Body of pancreas (tissue), 4 donors: Measurements from ENCODE around the gene RFWD3. TPM values are rescaled to one million over a fixed set of nuclear protein-coding genes. Genes with fewer than 3 reads are reported as not detected.

Experiments used
- ATAC-seq: fragments of 150-250 bp; one replicate; pipeline ENCODE4 v1.9.1; 2016
- DNase-seq, 4 donors: peaks; one replicate each; pipeline ENCODE4 v3.0.0-alpha.2; 2019
- H3K27ac ChIP-seq, 4 donors: fragments of 200-600 bp; sonication (generic); 1 replicate in 3 of 4; 2 replicates in 1 of 4; pipeline versions ENCODE4 v1.5.1 to v1.6.1; 2016 to 2019; ENCODE audit warnings: mild to moderate bottlenecking in 1 of 4, mixed read lengths in 1 of 4, moderate library complexity in 1 of 4
- H3K27me3 ChIP-seq, 2 donors: fragments of 200-600 bp; sonication (generic); one replicate each; pipeline ENCODE4 v1.6.0; 2016; ENCODE audit warnings: mild to moderate bottlenecking in 1 of 2
- H3K36me3 ChIP-seq, 2 donors: fragments of 200-600 bp; sonication (generic); replicated peaks in 1 of 2; 2 replicates each; pipeline ENCODE4 v1.5.1; 2016; ENCODE audit warnings: low read depth in 2 of 2; ENCODE audit not compliant: insufficient read depth in 1 of 2
- H3K4me1 ChIP-seq: fragments of 200-600 bp; sonication (generic); one replicate; pipeline ENCODE4 v1.6.0; 2016
- H3K4me3 ChIP-seq, 2 donors: fragments of 200-600 bp; sonication (generic); 1 replicate in 1 of 2; 2 replicates in 1 of 2; pipeline ENCODE4 v1.5.1; 2016 to 2019
- H3K9me3 ChIP-seq, 3 donors: fragments of 200-600 bp; sonication (generic); 1 replicate in 2 of 3; 2 replicates in 1 of 3; pipeline ENCODE4 v1.5.1; 2016
- CTCF ChIP-seq, 7 experiments: fragments of 450-650 bp in 4 of 7; fragments of 200-600 bp in 3 of 7; sonication (generic) in 3 of 7; IDR thresholded peaks; one replicate each; pipeline ENCODE4 v1.5.1; 2016 to 2019; ENCODE audit warnings: antibody characterized with exemption in 7 of 7
- POLR2A ChIP-seq, 3 donors: fragments of 450-650 bp; IDR thresholded peaks; one replicate each; pipeline ENCODE4 v1.6.1; 2016; ENCODE audit warnings: antibody characterized with exemption in 3 of 3, mild to moderate bottlenecking in 2 of 3
- WGBS, 2 donors: methylation state at CpG; one replicate each; pipeline ENCODE4 v1.1.5; 2017; 5-methylcytosine and 5-hydroxymethylcytosine counted together
- intact Hi-C: fragments of 100-400 bp; cut with DNase I; formaldehyde crosslinking; loops from one replicate; pipeline ENCODE4 v1.15.1; 2023
- total RNA-seq, 2 donors: library from RNA; depleted of rRNA; stranded (reverse); fragments of >200 nt; gene quantifications; one replicate each; pipeline ENCODE4 v1.1.0, GENCODE V29; 2016

Gene RFWD3
- total RNA-seq, 2 donors from 2014 or later: 10.5 to 12.2 TPM

DNA sequence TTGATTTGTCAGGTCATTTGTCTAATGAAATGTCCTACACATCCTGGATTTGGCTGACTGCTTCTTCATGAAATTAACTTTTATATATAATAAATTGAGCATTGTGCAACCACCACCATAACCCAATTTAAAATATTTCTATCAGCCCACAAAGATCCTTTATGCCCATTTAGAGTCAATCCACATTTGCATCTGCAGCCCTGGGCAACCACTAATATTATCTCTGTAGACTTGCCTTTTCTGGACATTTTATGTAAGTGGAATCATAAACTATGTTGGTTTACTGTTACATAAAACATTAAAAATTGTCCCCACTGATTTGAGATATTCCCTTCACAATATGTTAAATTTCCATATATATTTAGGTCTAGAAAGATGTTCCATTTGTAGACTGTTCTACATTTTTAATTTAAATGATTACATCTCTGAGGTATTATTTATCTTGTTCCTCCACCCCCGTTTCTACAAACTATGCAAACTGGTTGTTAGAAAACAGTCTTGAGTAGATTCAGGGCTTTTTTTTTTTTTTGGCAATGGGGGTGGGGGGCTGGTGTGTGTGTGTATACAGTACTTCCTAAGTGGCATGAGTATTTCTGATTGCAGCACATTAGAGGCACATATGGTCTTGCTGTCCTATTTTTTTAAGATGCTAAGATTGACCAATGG, 16.7 kb downstream of the RFWD3 start:
- 40 to 41% methylated on average over 1 of the region's 1 CpG for WGBS, 2 donors
- no peaks in the 10 kb centered on the region for H3K27me3 ChIP-seq
- H3K27ac ChIP-seq: no peak overlapping the region
- DNase-seq (no peak), ATAC-seq (no peak)
- no peaks in the 10 kb centered on the region for H3K4me1 ChIP-seq
- H3K4me3 ChIP-seq: no peak overlapping the region
- no peaks in the 10 kb centered on the region for H3K9me3 ChIP-seq
- H3K36me3 ChIP-seq: peaks cover 0 to 7% of the 10 kb centered on the region in 2 donors
- intact Hi-C loops: no loop called here
- TF ChIP-seq CTCF (IDR thresholded peaks at IDR 0.05) (no peak), POLR2A (IDR thresholded peaks at IDR 0.05) (no peak)

DNA sequence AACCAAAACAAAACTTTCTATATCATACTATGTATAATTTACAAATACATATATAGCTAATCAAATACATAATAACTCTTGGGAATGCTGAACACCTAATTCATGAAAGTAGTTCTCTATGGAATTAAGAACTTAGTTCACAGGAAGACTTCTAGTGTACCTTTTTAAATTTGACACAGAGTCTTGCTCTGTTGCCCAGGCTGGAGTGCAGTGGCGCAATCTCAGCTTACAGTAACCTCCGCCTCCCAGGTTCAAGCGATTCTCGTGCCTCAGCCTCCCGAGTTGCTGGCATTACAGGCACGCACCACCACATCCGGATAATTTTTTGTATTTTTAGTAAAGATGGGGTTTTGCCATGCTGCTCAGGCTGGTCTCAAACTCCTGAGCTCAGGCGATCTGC, 24.7 kb downstream of the RFWD3 start:
- Histone ChIP-seq H3K4me1 (peaks cover 24% of the 10 kb centered on the region), H3K9me3 (no peaks in the 10 kb centered on the region), H3K36me3 (peaks cover 7 to 8% of the 10 kb centered on the region in 2 donors), H3K4me3 (no peak overlapping the region), H3K27me3 (no peaks in the 10 kb centered on the region), H3K27ac (no peak overlapping the region)
- ATAC-seq (no peak), DNase-seq (no peak)
- WGBS, 2 donors: 90 to 95% methylated on average over 8 of the region's 8 CpGs
- intact Hi-C loops: no loop called here
- TF ChIP-seq POLR2A (IDR thresholded peaks at IDR 0.05) (no peak), CTCF (IDR thresholded peaks at IDR 0.05) (no peak)

- peaks cover 62% of the 10 kb centered on the region for H3K4me1 ChIP-seq
- WGBS, 2 donors: 19 to 20% methylated on average over 7 of the region's 7 CpGs
- peak overlapping the region in 3 of 4 donors; percentile 55 to 75 (median 60) for H3K27ac ChIP-seq
- ATAC-seq (peak; percentile 25), DNase-seq (peak in 3 of 4 donors; percentile 27 to 51 (median 28))
- H3K27me3 ChIP-seq: no peaks in the 10 kb centered on the region
- no peaks in the 10 kb centered on the region for H3K36me3 ChIP-seq
- intact Hi-C loops: no loop called here
- no peak overlapping the region for H3K4me3 ChIP-seq
- no peaks in the 10 kb centered on the region for H3K9me3 ChIP-seq
- TF ChIP-seq POLR2A (IDR thresholded peaks at IDR 0.05): no peak
- no peak for TF ChIP-seq CTCF (IDR thresholded peaks at IDR 0.05)
These were observed 28.8 kb downstream of the RFWD3 start for GRCh38 chr16:74637742-74638453.

DNA sequence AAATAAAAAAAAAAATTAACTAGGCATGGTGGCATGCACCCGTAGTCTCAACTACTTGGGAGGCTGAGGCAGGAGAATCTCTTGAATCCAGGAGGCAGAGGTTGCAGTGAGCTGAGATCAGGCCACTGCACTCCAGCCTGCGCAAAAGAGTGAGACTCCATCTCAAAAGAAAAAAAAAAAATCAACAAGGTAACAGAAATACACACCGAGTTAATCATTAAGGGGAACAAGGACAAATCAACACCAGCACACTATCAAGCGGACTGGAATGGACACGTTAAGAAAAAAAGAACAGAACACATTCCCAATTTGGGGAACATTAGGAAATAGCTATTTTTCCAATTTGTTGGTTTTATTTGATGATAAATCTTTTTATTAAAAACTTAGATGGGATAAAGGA, 31.4 kb downstream of the RFWD3 start:
- peak in 1 of 7 experiments; percentile 13 for TF ChIP-seq CTCF (IDR thresholded peaks at IDR 0.05)
- TF ChIP-seq POLR2A (IDR thresholded peaks at IDR 0.05): no peak
- peaks cover 82% of the 10 kb centered on the region for H3K4me1 ChIP-seq
- intact Hi-C loops: no loop called here
- H3K27me3 ChIP-seq: no peaks in the 10 kb centered on the region
- DNase-seq (peak in 3 of 4 donors; percentile 32 to 49 (median 37)), ATAC-seq (peak; percentile 80)
- peak overlapping the region; percentile 3 to 75 (median 37) for H3K27ac ChIP-seq
- H3K4me3 ChIP-seq: no peak overlapping the region
- H3K9me3 ChIP-seq: no peaks in the 10 kb centered on the region
- 16 to 23% methylated on average over 5 of the region's 5 CpGs for WGBS, 2 donors
- no peaks in the 10 kb centered on the region for H3K36me3 ChIP-seq
